ENCODE results near the gene PTTG1.

GRCh38 chr5:160376416-160376815 lies 45.2 kb upstream of the PTTG1 start:
- TF ChIP-seq CTCF (IDR thresholded peaks at IDR 0.05) (no peak), POLR2A (IDR thresholded peaks at IDR 0.05) (no peak)
